Tibial artery (tissue), 4 donors: Measurements from ENCODE around the gene SCO2.

Experiments used
- DNase-seq, 2 donors: peaks; one replicate each; pipeline ENCODE4 v3.0.0-alpha.2; 2019
- H3K27ac ChIP-seq, 2 donors: fragments of 200-600 bp; sonication (generic) in 1 of 2; 1 replicate in 1 of 2; 2 replicates in 1 of 2; pipeline ENCODE4 v1.5.1; 2018 to 2019; ENCODE audit warnings: mild to moderate bottlenecking in 1 of 2
- H3K27me3 ChIP-seq, 2 donors: fragments of 200-600 bp; sonication (generic) in 1 of 2; one replicate each; pipeline versions ENCODE4 v1.5.1 to v1.6.0; 2016 to 2019
- H3K36me3 ChIP-seq, 3 donors: fragments of 200-600 bp; sonication (generic) in 2 of 3; one replicate each; pipeline ENCODE4 v1.5.1; 2016 to 2019; ENCODE audit warnings: mild to moderate bottlenecking in 2 of 3
- H3K4me1 ChIP-seq, 4 donors: fragments of 200-600 bp; sonication (generic) in 2 of 4; 1 replicate in 3 of 4; 2 replicates in 1 of 4; pipeline ENCODE4 v1.5.1; 2016 to 2019
- H3K4me3 ChIP-seq, 2 donors: fragments of 200-600 bp; sonication (generic) in 1 of 2; 1 replicate in 1 of 2; 2 replicates in 1 of 2; pipeline ENCODE4 v1.5.1; 2018 to 2019; ENCODE audit warnings: mild to moderate bottlenecking in 2 of 2
- H3K9me3 ChIP-seq, 3 donors: fragments of 200-600 bp; sonication (generic) in 1 of 3; one replicate each; pipeline ENCODE4 v1.5.1; 2016 to 2019
- intact Hi-C: fragments of 100-400 bp; cut with DNase I; formaldehyde crosslinking; loops from one replicate; pipeline ENCODE4 v1.15.0; 2023; ENCODE audit warnings: low total_unique reads
- TF ChIP-seq, protein P1 (sequence below), 2 experiments: fragments of 200-600 bp in 1 of 2; fragments of 450-650 bp in 1 of 2; IDR thresholded peaks; one replicate each; pipeline ENCODE4 v1.5.1; 2017 to 2019; ENCODE audit warnings: antibody characterized with exemption in 2 of 2, mild to moderate bottlenecking in 1 of 2, moderate library complexity in 1 of 2

SCO2 gene

GRCh38 chr22:50488886-50489285 is 36.5 kb downstream of the SCO2 start:
- intact Hi-C loops = no loop called here
- Histone ChIP-seq H3K36me3 (no peaks in the 10 kb centered on the region), H3K27me3 (peaks cover 0 to 52% of the 10 kb centered on the region in 2 donors), H3K4me1 (no peaks in the 10 kb centered on the region), H3K4me3 (no peak overlapping the region), H3K9me3 (no peaks in the 10 kb centered on the region), H3K27ac (no peak overlapping the region)
- DNase-seq = no peak
- TF ChIP-seq, protein P1, sequence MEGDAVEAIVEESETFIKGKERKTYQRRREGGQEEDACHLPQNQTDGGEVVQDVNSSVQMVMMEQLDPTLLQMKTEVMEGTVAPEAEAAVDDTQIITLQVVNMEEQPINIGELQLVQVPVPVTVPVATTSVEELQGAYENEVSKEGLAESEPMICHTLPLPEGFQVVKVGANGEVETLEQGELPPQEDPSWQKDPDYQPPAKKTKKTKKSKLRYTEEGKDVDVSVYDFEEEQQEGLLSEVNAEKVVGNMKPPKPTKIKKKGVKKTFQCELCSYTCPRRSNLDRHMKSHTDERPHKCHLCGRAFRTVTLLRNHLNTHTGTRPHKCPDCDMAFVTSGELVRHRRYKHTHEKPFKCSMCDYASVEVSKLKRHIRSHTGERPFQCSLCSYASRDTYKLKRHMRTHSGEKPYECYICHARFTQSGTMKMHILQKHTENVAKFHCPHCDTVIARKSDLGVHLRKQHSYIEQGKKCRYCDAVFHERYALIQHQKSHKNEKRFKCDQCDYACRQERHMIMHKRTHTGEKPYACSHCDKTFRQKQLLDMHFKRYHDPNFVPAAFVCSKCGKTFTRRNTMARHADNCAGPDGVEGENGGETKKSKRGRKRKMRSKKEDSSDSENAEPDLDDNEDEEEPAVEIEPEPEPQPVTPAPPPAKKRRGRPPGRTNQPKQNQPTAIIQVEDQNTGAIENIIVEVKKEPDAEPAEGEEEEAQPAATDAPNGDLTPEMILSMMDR (IDR thresholded peaks at IDR 0.05) = no peak

GRCh38 chr22:50488006-50488677 is 37.3 kb downstream of the SCO2 start:
- Histone ChIP-seq H3K27me3 (peaks cover 0 to 59% of the 10 kb centered on the region in 2 donors), H3K27ac (no peak overlapping the region)
- no peak for DNase-seq

GRCh38 chr22:50487290-50488005 is 38.0 kb downstream of the SCO2 start:
- H3K4me3 ChIP-seq = no peak overlapping the region
- DNase-seq = no peak
- no peaks in the 10 kb centered on the region for H3K9me3 ChIP-seq
- peaks cover 3 to 66% of the 10 kb centered on the region in 2 donors for H3K27me3 ChIP-seq
- H3K27ac ChIP-seq = no peak overlapping the region
- no peaks in the 10 kb centered on the region for H3K36me3 ChIP-seq
- intact Hi-C loops = no loop called here
- no peaks in the 10 kb centered on the region for H3K4me1 ChIP-seq
- TF ChIP-seq, protein P1 (IDR thresholded peaks at IDR 0.05) = no peak

More at GRCh38 chr22:50488006-50488677, 37.3 kb downstream of the SCO2 start:
- Histone ChIP-seq H3K4me1 (no peaks in the 10 kb centered on the region), H3K9me3 (no peaks in the 10 kb centered on the region), H3K4me3 (no peak overlapping the region), H3K36me3 (no peaks in the 10 kb centered on the region)
- TF ChIP-seq, protein P1 (IDR thresholded peaks at IDR 0.05) = no peak
- intact Hi-C loops = no loop called here

GRCh38 chr22:50486561-50487289 is 38.7 kb downstream of the SCO2 start, which contains the start of gene MIOX:
TSS of gene MIOX (plus strand) at chr22:50486859. CDS start at chr22:50486898, 39 bp downstream.
- Histone ChIP-seq H3K36me3 (no peaks in the 10 kb centered on the region), H3K27ac (no peak within 1 kb of the TSS), H3K27me3 (peaks cover 9 to 73% of the 10 kb centered on the region in 2 donors), H3K9me3 (no peaks in the 10 kb centered on the region), H3K4me1 (peaks cover 0 to 7% (median 1%) of the 10 kb centered on the region in 4 donors), H3K4me3 (no peak within 1 kb of the TSS)
- no peak for DNase-seq
- TF ChIP-seq, protein P1 (IDR thresholded peaks at IDR 0.05) = no peak
- intact Hi-C loops = no loop called here

DNA sequence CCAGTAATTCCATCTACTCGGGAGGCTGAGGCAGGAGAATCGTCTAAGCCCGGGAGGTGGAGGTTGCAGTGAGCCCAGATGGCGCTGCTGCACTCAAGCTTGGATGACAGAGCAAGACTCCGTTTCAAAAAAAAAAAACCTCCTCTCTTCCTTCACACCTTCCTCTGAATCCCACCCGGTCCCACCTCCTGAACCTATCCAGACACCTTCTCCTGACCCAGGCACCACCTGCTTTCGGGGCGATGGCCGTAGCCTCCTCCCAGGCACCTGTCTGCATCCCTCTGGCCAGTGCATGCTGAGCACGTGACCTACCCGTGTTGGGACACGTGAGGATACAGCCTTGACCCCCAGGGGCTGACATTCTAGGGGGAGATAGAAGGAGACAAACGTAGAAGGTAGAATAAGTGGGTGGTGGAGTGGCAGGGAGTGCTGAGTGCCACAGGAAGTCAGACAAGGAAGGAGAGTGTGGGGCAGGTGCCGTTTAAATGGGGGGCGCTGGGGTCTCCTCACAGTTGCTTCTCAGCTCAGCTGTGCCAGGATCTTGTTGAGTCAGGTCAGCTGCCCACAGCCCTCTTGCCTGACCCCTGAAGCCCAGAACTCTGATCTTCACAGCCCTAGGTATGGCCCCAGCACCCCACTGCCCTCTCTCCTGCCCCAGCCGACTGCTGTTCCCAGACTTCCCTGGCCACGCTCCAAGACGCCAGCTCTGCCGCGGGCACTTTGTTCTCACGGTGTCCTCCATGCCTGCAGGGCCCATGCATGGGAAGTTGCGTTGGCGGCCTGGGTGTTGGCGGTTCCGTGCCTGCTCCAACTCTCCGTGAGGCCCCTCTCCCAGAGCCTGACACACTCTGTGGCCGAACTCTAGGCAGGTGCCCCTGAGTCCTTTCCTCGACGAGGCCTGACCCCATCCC is 39.9 kb downstream of the SCO2 start:
- Histone ChIP-seq H3K9me3 (no peaks in the 10 kb centered on the region), H3K27me3 (peaks cover 15 to 86% of the 10 kb centered on the region in 2 donors), H3K4me3 (no peak overlapping the region), H3K36me3 (no peaks in the 10 kb centered on the region), H3K27ac (no peak overlapping the region), H3K4me1 (peaks cover 0 to 16% (median 8%) of the 10 kb centered on the region in 4 donors)
- intact Hi-C loops = no loop called here
- no peak for DNase-seq
- TF ChIP-seq, protein P1 (IDR thresholded peaks at IDR 0.05) = no peak
